Activated CD8-positive, alpha-beta memory T cell treated with anti-CD3 and anti-CD28 coated beads, Interleukin-2, amount 10 ng/mL, durations not matched to agents 7 days and 5 days (primary cell): Measurements from ENCODE around the gene SUCNR1. TPM values are rescaled to one million over a fixed set of nuclear protein-coding genes. Genes with fewer than 3 reads are reported as not detected.
"Not testable (repeated sequence)": the region's sequence is repeated elsewhere in the genome, so short reads cannot be mapped to it uniquely, and the experiment has no call there.

Source experiments
- ATAC-seq: fragments of 150-1000 bp; cut with Tn5 transposase; one replicate; pipeline ENCODE4 v1.10.0; 2021; ENCODE audit warnings: moderate library complexity
- CTCF ChIA-PET: fragments of 350-600 bp; sonication (Branson Sonifier 250); formaldehyde crosslinking; loops from one replicate; lab custom pipeline; 2021; ENCODE audit warnings: antibody characterized with exemption; lab: Charles Lee
- DNase-seq: peaks from one replicate; pipeline ENCODE4 v3.0.0-alpha.2; 2020
- H3K27ac Mint-ChIP-seq: one replicate; pipeline ENCODE4 v1.8.0; 2021; ENCODE audit warnings: mild to moderate bottlenecking, mixed read lengths
- H3K27me3 Mint-ChIP-seq: one replicate; pipeline ENCODE4 v1.8.0; 2021; ENCODE audit warnings: mixed read lengths
- H3K36me3 Mint-ChIP-seq: one replicate; pipeline ENCODE4 v1.8.0; 2021; ENCODE audit warnings: mild to moderate bottlenecking, mixed read lengths
- H3K4me1 Mint-ChIP-seq: one replicate; pipeline ENCODE4 v1.8.0; 2021; ENCODE audit warnings: mixed read lengths
- H3K4me3 Mint-ChIP-seq: one replicate; pipeline ENCODE4 v1.8.0; 2021; ENCODE audit warnings: mild to moderate bottlenecking, moderate library complexity, mixed read lengths
- H3K9me3 Mint-ChIP-seq: one replicate; pipeline ENCODE4 v1.8.0; 2022; ENCODE audit warnings: low read depth, mixed read lengths
- total RNA-seq, 2 experiments: library from RNA; stranded (reverse); gene quantifications; one replicate each; pipeline ENCODE4 v1.2.3, GENCODE V29; 2021

Gene SUCNR1
- total RNA-seq, 2 experiments from 2014 or later, result not detected

- no peak overlapping the region for H3K4me3 Mint-ChIP-seq
- CTCF ChIA-PET, result no interaction called here
- H3K4me1 Mint-ChIP-seq, result peaks cover 9% of the 10 kb centered on the region
- H3K9me3 Mint-ChIP-seq, result no peaks in the 10 kb centered on the region
- H3K36me3 Mint-ChIP-seq, result no peaks in the 10 kb centered on the region
- H3K27ac Mint-ChIP-seq, result no peak overlapping the region
- DNase-seq (no peak), ATAC-seq (no peak)
- peaks cover 19% of the 10 kb centered on the region for H3K27me3 Mint-ChIP-seq
These were observed 5.6 kb downstream of the SUCNR1 start for GRCh38 chr3:151879037-151879436.

- no peaks in the 10 kb centered on the region for H3K9me3 Mint-ChIP-seq
- DNase-seq (no peak), ATAC-seq (no peak)
- peaks cover 9% of the 10 kb centered on the region for H3K4me1 Mint-ChIP-seq
- no peaks in the 10 kb centered on the region for H3K36me3 Mint-ChIP-seq
- peaks cover 19% of the 10 kb centered on the region for H3K27me3 Mint-ChIP-seq
- H3K4me3 Mint-ChIP-seq, result no peak overlapping the region
- CTCF ChIA-PET, result no interaction called here
- peak overlapping the region; percentile 39 for H3K27ac Mint-ChIP-seq
These were observed 6.4 kb downstream of the SUCNR1 start for GRCh38 chr3:151879679-151880415.

- Mint-ChIP-seq H3K36me3 (no peaks in the 10 kb centered on the region), H3K4me3 (no peak overlapping the region), H3K4me1 (peaks cover 11% of the 10 kb centered on the region), H3K9me3 (no peaks in the 10 kb centered on the region), H3K27ac (no peak overlapping the region), H3K27me3 (peaks cover 19% of the 10 kb centered on the region)
- ATAC-seq (no peak), DNase-seq (no peak)
- CTCF ChIA-PET, result no interaction called here
These were observed 6.9 kb downstream of the SUCNR1 start for GRCh38 chr3:151880416-151880690.

GRCh38 chr3:151881137-151881536, 7.7 kb downstream of the SUCNR1 start:
- CTCF ChIA-PET, result no interaction called here
- Mint-ChIP-seq H3K27me3 (peaks cover 18% of the 10 kb centered on the region), H3K4me1 (peaks cover 8% of the 10 kb centered on the region)

GRCh38 chr3:151885397-151885796, 12.0 kb downstream of the SUCNR1 start:
- H3K27ac Mint-ChIP-seq, H3K4me3 Mint-ChIP-seq, H3K4me1 Mint-ChIP-seq, ATAC-seq, H3K9me3 Mint-ChIP-seq, H3K36me3 Mint-ChIP-seq, DNase-seq: not testable (repeated sequence)
- CTCF ChIA-PET, result interaction anchor here (0.8 kb wide), 1 partner anchor 12 kb away, joined by 3 read pairs; no protein-coding TSS in a partner anchor
- H3K27me3 Mint-ChIP-seq, result peaks cover 13% of the 10 kb centered on the region

More at GRCh38 chr3:151881137-151881536, 7.7 kb downstream of the SUCNR1 start:
- Mint-ChIP-seq H3K27ac (no peak overlapping the region), H3K4me3 (no peak overlapping the region), H3K36me3 (no peaks in the 10 kb centered on the region), H3K9me3 (no peaks in the 10 kb centered on the region)
- ATAC-seq (no peak), DNase-seq (no peak)

GRCh38 chr3:151887450-151888211, 14.2 kb downstream of the SUCNR1 start:
- H3K4me1 Mint-ChIP-seq, result peaks cover 16% of the 10 kb centered on the region
- DNase-seq, ATAC-seq, H3K4me3 Mint-ChIP-seq, CTCF ChIA-PET, H3K9me3 Mint-ChIP-seq, H3K27me3 Mint-ChIP-seq, H3K36me3 Mint-ChIP-seq, H3K27ac Mint-ChIP-seq: not testable (repeated sequence)

- CTCF ChIA-PET, result interaction anchor here (1.0 kb wide), 1 partner anchor 15 kb away, joined by 3 read pairs; no protein-coding TSS in a partner anchor
- peaks cover 20% of the 10 kb centered on the region for H3K4me1 Mint-ChIP-seq
- no peak overlapping the region for H3K27ac Mint-ChIP-seq
- no peaks in the 10 kb centered on the region for H3K27me3 Mint-ChIP-seq
- H3K36me3 Mint-ChIP-seq, result peaks cover 9% of the 10 kb centered on the region
- peaks cover 3% of the 10 kb centered on the region for H3K9me3 Mint-ChIP-seq
- ATAC-seq (peak; percentile 68), DNase-seq (no peak)
- H3K4me3 Mint-ChIP-seq, result no peak overlapping the region
These were observed 17.3 kb downstream of the SUCNR1 start for GRCh38 chr3:151890721-151891141.

GRCh38 chr3:151891721-151892120, 18.3 kb downstream of the SUCNR1 start:
- peaks cover 3% of the 10 kb centered on the region for H3K9me3 Mint-ChIP-seq
- no peak overlapping the region for H3K27ac Mint-ChIP-seq
- H3K4me1 Mint-ChIP-seq, result peaks cover 25% of the 10 kb centered on the region

GRCh38 chr3:151894219-151894618, 20.8 kb downstream of the SUCNR1 start:
- ATAC-seq, result no peak
- CTCF ChIA-PET, result no interaction called here
- H3K36me3 Mint-ChIP-seq, result peaks cover 9% of the 10 kb centered on the region
- no peaks in the 10 kb centered on the region for H3K27me3 Mint-ChIP-seq
- H3K4me3 Mint-ChIP-seq, result no peak overlapping the region
- H3K9me3 Mint-ChIP-seq, result peaks cover 3% of the 10 kb centered on the region
- no peak for DNase-seq
- no peak overlapping the region for H3K27ac Mint-ChIP-seq
- peaks cover 26% of the 10 kb centered on the region for H3K4me1 Mint-ChIP-seq

More at GRCh38 chr3:151891721-151892120, 18.3 kb downstream of the SUCNR1 start:
- CTCF ChIA-PET, result no interaction called here
- Mint-ChIP-seq H3K27me3 (no peaks in the 10 kb centered on the region), H3K36me3 (peaks cover 9% of the 10 kb centered on the region), H3K4me3 (no peak overlapping the region)
- DNase-seq, result no peak
- ATAC-seq, result no peak

GRCh38 chr3:151895478-151896241, 22.2 kb downstream of the SUCNR1 start:
- DNase-seq, result no peak
- peaks cover 28% of the 10 kb centered on the region for H3K4me1 Mint-ChIP-seq
- H3K9me3 Mint-ChIP-seq, result peaks cover 3% of the 10 kb centered on the region
- peaks cover 8% of the 10 kb centered on the region for H3K36me3 Mint-ChIP-seq
- no peak overlapping the region for H3K27ac Mint-ChIP-seq
- H3K4me3 Mint-ChIP-seq, result no peak overlapping the region
- CTCF ChIA-PET, result no interaction called here
- peak; percentile 70 for ATAC-seq
- H3K27me3 Mint-ChIP-seq, result no peaks in the 10 kb centered on the region

GRCh38 chr3:151896246-151897012, 23.0 kb downstream of the SUCNR1 start:
- Mint-ChIP-seq H3K36me3 (peaks cover 8% of the 10 kb centered on the region), H3K9me3 (peaks cover 3% of the 10 kb centered on the region), H3K4me3 (no peak overlapping the region), H3K27me3 (no peaks in the 10 kb centered on the region), H3K4me1 (peaks cover 30% of the 10 kb centered on the region), H3K27ac (no peak overlapping the region)
- ATAC-seq, result peak; percentile 21
- no peak for DNase-seq
- CTCF ChIA-PET, result interaction anchor here (1.4 kb wide), 1 partner anchor 11 kb away, joined by 3 read pairs; no protein-coding TSS in a partner anchor

GRCh38 chr3:151898121-151898520, 24.7 kb downstream of the SUCNR1 start:
- H3K9me3 Mint-ChIP-seq, H3K27ac Mint-ChIP-seq, H3K27me3 Mint-ChIP-seq, H3K4me3 Mint-ChIP-seq, ATAC-seq, DNase-seq, H3K36me3 Mint-ChIP-seq: not testable (repeated sequence)
- peaks cover 35% of the 10 kb centered on the region for H3K4me1 Mint-ChIP-seq
- CTCF ChIA-PET, result interaction anchor here (1.4 kb wide), 1 partner anchor 13 kb away, joined by 3 read pairs; no protein-coding TSS in a partner anchor
